Body of pancreas (tissue), 4 donors: ENCODE data around the gene GRAMD4.

Source experiments
- CTCF ChIP-seq, 7 experiments: fragments of 450-650 bp in 4 of 7; fragments of 200-600 bp in 3 of 7; sonication (generic) in 3 of 7; IDR thresholded peaks; one replicate each; pipeline ENCODE4 v1.5.1; 2016 to 2019; ENCODE audit warnings: antibody characterized with exemption in 7 of 7
- POLR2A ChIP-seq, 3 donors: fragments of 450-650 bp; IDR thresholded peaks; one replicate each; pipeline ENCODE4 v1.6.1; 2016; ENCODE audit warnings: antibody characterized with exemption in 3 of 3, mild to moderate bottlenecking in 2 of 3

- TF ChIP-seq CTCF (IDR thresholded peaks at IDR 0.05) (no peak), POLR2A (IDR thresholded peaks at IDR 0.05) (no peak)
These were observed 54.7 kb downstream of the GRAMD4 start for GRCh38 chr22:46674906-46675305.
